Activated CD8-positive, alpha-beta memory T cell treated with anti-CD3 and anti-CD28 coated beads, Interleukin-2, amount 10 ng/mL, durations not matched to agents 7 days and 5 days (primary cell): Measurements from ENCODE around the gene ASNS. TPM values are rescaled to one million over a fixed set of nuclear protein-coding genes. Genes with fewer than 3 reads are reported as not detected.
"Not testable (repeated sequence)": the region's sequence is repeated elsewhere in the genome, so short reads cannot be mapped to it uniquely, and the experiment has no call there.

Experiments
- ATAC-seq: fragments of 150-1000 bp; cut with Tn5 transposase; one replicate; pipeline ENCODE4 v1.10.0; 2021; ENCODE audit warnings: moderate library complexity
- CTCF ChIA-PET: fragments of 350-600 bp; sonication (Branson Sonifier 250); formaldehyde crosslinking; loops from one replicate; lab custom pipeline; 2021; ENCODE audit warnings: antibody characterized with exemption; lab: Charles Lee
- DNase-seq: peaks from one replicate; pipeline ENCODE4 v3.0.0-alpha.2; 2020
- H3K27ac Mint-ChIP-seq: one replicate; pipeline ENCODE4 v1.8.0; 2021; ENCODE audit warnings: mild to moderate bottlenecking, mixed read lengths
- H3K27me3 Mint-ChIP-seq: one replicate; pipeline ENCODE4 v1.8.0; 2021; ENCODE audit warnings: mixed read lengths
- H3K36me3 Mint-ChIP-seq: one replicate; pipeline ENCODE4 v1.8.0; 2021; ENCODE audit warnings: mild to moderate bottlenecking, mixed read lengths
- H3K4me1 Mint-ChIP-seq: one replicate; pipeline ENCODE4 v1.8.0; 2021; ENCODE audit warnings: mixed read lengths
- H3K4me3 Mint-ChIP-seq: one replicate; pipeline ENCODE4 v1.8.0; 2021; ENCODE audit warnings: mild to moderate bottlenecking, moderate library complexity, mixed read lengths
- H3K9me3 Mint-ChIP-seq: one replicate; pipeline ENCODE4 v1.8.0; 2022; ENCODE audit warnings: low read depth, mixed read lengths
- total RNA-seq, 2 experiments: library from RNA; stranded (reverse); gene quantifications; one replicate each; pipeline ENCODE4 v1.2.3, GENCODE V29; 2021

ASNS gene
- total RNA-seq, 2 experiments from 2014 or later = 60.1 to 92.5 TPM

DNA sequence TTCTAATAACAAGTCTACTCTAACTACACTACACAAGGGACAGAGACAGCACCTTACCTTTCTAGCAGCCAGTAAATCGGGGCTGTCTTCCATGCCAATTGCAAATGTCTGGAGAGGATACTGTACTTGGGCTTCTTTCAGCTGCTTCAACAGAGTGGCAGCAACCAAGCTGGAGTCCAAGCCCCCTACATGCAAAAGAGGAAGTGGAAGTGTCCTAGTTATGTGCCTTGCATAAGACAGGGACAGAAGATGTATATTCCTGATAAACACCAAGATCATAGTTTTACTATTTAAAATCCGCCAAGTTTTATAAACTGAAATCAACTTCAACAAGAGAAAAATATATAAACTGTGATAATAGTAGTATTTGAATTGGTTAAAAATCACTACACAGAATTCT lies 14.0 kb downstream of the ASNS start:
- peaks cover 7% of the 10 kb centered on the region for H3K4me1 Mint-ChIP-seq

DNA sequence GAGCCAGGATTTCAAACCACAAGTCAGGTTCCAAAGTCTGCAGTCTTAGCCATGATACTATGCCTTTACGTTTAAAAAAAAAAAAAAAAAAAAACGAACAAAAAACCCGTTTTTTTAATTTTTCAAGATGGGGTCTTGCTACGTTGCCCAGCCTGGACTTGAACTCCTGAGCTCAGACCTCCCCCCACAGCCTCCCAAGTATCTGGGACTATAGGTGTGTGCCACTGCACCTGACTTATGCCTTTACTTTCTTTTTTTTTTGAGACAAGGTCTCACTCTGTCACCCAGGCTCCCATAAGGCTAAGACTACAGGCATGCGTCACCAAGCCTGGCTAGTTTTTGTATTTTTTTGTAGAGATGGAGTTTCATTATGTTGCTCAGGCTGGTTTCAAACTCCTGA lies 14.7 kb downstream of the ASNS start:
- Mint-ChIP-seq H3K9me3 (no peaks in the 10 kb centered on the region), H3K36me3 (peaks cover 56% of the 10 kb centered on the region), H3K27me3 (no peaks in the 10 kb centered on the region), H3K4me1 (peaks cover 4% of the 10 kb centered on the region), H3K4me3 (no peak overlapping the region), H3K27ac (no peak overlapping the region)
- CTCF ChIA-PET = interaction anchor here (3.2 kb wide), 1 partner anchor 10 kb away, joined by 12 read pairs; no protein-coding TSS in a partner anchor
- ATAC-seq = no peak
- no peak for DNase-seq

More for the DNA sequence above, 14.0 kb downstream of the ASNS start:
- H3K9me3 Mint-ChIP-seq = no peaks in the 10 kb centered on the region
- H3K4me3 Mint-ChIP-seq = no peak overlapping the region
- H3K27ac Mint-ChIP-seq = no peak overlapping the region
- H3K27me3 Mint-ChIP-seq = no peaks in the 10 kb centered on the region
- CTCF ChIA-PET = interaction anchor here (3.2 kb wide), 1 partner anchor 11 kb away, joined by 12 read pairs; no protein-coding TSS in a partner anchor
- no peak for ATAC-seq
- no peak for DNase-seq
- H3K36me3 Mint-ChIP-seq = peaks cover 52% of the 10 kb centered on the region

DNA sequence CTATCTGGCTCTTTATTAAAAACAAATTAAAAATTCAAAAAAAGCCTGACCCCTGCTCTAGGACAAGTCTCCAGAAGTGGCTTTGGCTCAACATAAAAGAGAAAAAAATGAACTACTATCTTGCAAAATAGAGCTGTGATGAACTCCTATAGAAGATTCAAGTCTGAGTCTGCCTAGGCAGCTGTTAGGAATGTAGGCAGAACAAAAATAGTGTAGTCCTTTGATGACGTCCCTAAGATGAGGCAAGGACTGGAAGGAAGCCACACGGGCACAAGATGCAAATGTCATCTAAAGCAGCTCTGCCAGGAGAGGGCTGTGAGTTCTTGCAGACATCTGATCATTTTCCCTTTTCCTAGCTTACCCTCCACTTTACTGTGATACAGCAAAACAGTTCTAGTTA lies 20.5 kb downstream of the ASNS start:
- ATAC-seq (no peak), DNase-seq (no peak)
- Mint-ChIP-seq H3K4me1 (no peaks in the 10 kb centered on the region), H3K27ac (no peak overlapping the region), H3K36me3 (peaks cover 43% of the 10 kb centered on the region), H3K4me3 (no peak overlapping the region), H3K27me3 (no peaks in the 10 kb centered on the region), H3K9me3 (no peaks in the 10 kb centered on the region)
- CTCF ChIA-PET = no interaction called here

DNA sequence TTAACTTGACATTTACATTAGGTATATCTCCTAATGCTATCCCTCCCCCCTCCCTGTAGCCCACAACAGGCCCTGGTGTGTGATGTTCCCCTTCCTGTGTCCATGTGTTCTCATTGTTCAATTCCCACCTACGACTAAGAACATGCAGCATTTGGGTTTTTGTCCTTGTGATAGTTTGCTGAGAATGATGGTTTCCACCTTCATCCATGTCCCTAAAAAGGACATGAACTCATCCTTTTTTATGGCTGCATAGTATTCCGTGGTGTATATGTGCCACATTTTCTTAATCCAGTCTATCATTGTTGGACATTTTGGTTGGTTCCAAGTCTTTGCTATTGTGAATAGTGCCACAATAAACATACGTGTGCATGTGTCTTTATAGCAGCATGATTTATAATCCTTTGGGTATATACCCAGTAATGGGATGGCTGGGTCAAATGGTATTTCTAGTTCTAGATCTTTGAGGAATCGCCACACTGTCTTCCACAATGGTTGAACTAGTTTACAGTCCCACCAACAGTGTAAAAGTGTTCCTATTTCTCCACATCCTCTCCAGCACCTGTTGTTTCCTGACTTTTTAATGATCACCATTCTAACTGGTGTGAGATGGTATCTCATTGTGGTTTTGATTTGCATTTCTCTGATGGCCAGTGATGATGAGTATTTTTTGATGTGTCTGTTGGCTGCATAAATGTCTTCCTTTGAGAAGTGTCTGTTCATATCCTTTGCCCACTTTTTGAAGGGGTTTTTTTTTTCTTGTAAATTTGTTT lies 21.8 kb downstream of the ASNS start:
- H3K9me3 Mint-ChIP-seq, H3K27ac Mint-ChIP-seq, H3K4me1 Mint-ChIP-seq, H3K4me3 Mint-ChIP-seq, CTCF ChIA-PET, H3K27me3 Mint-ChIP-seq, ATAC-seq, DNase-seq: not testable (repeated sequence)
- H3K36me3 Mint-ChIP-seq = peaks cover 37% of the 10 kb centered on the region

DNA sequence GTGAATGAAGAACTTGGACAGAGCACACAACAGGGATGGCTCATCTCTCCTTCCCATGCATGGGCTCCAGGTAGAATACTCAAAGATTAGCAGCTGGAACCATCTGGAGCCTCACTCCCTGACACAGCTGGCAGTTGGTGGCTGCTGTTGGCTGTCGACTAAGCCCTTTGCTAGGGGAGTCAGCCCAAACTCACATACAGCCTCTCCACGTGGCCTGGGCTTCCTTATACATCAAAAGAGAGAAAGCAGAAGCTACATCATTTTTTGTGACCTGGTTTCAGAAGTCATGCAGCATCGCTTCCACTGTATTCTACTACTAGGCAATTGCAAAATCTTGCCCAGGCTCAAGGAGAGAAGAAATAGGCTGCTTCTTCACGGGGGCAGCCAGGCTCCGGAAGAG lies 24.4 kb downstream of the ASNS start:
- Mint-ChIP-seq H3K9me3 (no peaks in the 10 kb centered on the region), H3K27ac (no peak overlapping the region), H3K4me1 (no peaks in the 10 kb centered on the region), H3K27me3 (no peaks in the 10 kb centered on the region), H3K36me3 (peaks cover 20% of the 10 kb centered on the region), H3K4me3 (no peak overlapping the region)
- CTCF ChIA-PET = interaction anchor here (1.3 to 3.1 kb wide), 3 partner anchors 9 to 16 kb away, joined by 3 to 12 read pairs (median 3); no protein-coding TSS in a partner anchor
- no peak for DNase-seq
- ATAC-seq = no peak

DNA sequence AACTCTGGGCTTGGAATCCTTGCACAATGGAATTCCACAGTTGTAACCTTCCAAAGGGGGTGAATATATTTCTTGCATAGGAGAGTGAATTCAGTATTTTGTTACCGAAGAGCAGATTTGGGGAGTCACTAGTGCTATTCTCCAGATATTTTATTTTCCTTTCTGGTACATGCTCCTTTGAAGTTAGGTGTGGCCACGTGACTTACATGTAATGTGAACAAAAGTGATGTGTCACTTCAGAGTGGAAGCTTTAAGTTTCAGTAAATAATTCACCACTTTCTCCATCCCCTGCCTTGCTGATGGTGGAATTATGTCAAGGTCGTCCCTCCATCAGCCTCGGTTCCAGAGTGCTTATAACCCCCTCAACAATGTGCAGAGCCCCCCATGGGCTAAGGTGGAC lies 25.3 kb downstream of the ASNS start:
- no peak overlapping the region for H3K27ac Mint-ChIP-seq
- peaks cover 12% of the 10 kb centered on the region for H3K36me3 Mint-ChIP-seq
- no peaks in the 10 kb centered on the region for H3K4me1 Mint-ChIP-seq
- CTCF ChIA-PET = interaction anchor here (1.3 to 3.1 kb wide), 3 partner anchors 10 to 17 kb away, joined by 3 to 12 read pairs (median 3); no protein-coding TSS in a partner anchor
- DNase-seq (no peak), ATAC-seq (no peak)
- no peaks in the 10 kb centered on the region for H3K27me3 Mint-ChIP-seq
- no peaks in the 10 kb centered on the region for H3K9me3 Mint-ChIP-seq
- H3K4me3 Mint-ChIP-seq = no peak overlapping the region

DNA sequence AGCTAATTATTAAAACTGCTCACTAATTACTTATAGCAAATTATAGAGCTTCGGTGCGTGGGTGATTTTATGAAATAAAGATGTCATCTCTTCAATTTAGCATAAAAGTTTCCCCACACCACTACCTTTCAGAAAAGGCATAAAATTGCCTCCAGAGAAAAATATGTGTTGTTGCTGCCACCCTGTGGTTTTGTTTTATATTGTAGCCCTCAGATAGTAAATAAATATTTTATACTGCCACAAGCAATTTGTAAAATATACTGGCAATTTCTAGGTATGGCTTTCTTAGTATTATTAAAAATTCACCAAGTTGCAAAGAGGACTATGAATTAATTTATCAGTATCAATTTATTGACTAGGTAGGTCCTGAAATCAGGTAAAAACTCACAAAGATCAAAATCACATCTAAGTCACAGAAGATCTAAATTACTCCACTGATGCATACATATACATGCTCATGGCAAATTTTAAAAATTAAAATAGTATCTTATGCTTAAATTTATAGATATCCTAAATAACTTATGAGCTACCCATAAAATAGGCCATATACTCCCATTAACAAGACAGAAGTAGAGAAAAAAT lies 26.5 kb downstream of the ASNS start:
- DNase-seq (no peak), ATAC-seq (no peak)
- peaks cover 2% of the 10 kb centered on the region for H3K36me3 Mint-ChIP-seq
- H3K4me1 Mint-ChIP-seq = no peaks in the 10 kb centered on the region
- CTCF ChIA-PET = interaction anchor here (0.9 to 3.1 kb wide), 7 partner anchors 9 to 729 kb away, joined by 3 to 12 read pairs (median 3); partner anchors contain the start of gene SDHAF3
- H3K9me3 Mint-ChIP-seq = no peaks in the 10 kb centered on the region
- no peak overlapping the region for H3K4me3 Mint-ChIP-seq
- no peak overlapping the region for H3K27ac Mint-ChIP-seq
- H3K27me3 Mint-ChIP-seq = no peaks in the 10 kb centered on the region

DNA sequence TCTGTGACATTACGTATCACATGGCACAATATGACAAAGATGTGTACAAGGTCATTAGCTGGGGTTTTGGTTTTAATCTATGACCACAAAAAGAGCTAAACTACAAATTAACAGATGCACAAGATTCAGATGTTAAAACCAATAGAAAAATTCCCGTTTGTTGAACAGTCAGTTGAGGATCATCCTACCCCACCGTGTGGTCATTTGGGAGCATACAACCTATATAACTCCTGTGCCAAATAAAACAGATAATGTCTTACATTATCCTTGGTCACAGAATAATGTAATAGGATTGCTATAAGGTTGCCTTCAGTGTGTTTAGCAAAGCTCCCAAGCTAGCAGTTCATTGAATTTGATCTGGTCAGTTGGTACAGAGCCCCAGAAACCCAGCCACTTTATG lies 28.2 kb downstream of the ASNS start:
- Mint-ChIP-seq H3K4me3 (no peak overlapping the region), H3K36me3 (no peaks in the 10 kb centered on the region), H3K4me1 (no peaks in the 10 kb centered on the region), H3K27ac (no peak overlapping the region), H3K9me3 (no peaks in the 10 kb centered on the region), H3K27me3 (peaks cover 11% of the 10 kb centered on the region)
- no peak for DNase-seq
- ATAC-seq = no peak
- CTCF ChIA-PET = interaction anchor here (2.2 kb wide), 1 partner anchor 727 kb away, joined by 7 read pairs; the partner anchor contains the start of gene SDHAF3

DNA sequence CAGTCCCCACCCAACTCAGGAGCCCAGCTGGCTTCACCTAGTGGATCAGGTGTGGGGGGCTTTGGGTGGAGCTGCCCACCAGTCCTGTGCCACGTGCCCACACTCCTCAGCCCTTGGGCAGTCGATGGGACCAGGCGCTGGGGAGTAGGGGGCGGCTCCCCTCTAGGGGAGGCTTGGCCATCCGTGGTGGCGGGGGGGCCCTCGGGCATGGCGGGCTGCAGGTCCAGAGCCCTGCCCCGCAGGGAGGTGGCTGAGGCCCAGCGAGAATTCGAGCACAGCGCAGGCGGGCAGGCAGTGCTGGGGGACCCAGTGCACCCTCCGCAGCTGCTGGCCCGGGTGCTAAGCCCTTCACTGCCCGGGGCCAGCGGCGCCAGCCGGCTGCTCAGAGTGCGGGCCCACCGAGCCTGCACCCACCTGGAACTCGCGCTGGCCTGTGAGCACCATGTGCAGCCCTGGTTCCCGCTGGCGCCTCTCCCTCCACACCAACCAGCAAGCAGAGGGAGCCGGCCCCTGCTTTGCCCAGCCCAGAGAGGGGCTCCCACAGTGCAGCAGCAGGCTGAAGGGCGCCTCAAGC lies 29.3 kb downstream of the ASNS start:
- Mint-ChIP-seq H3K27me3 (peaks cover 13% of the 10 kb centered on the region), H3K9me3 (no peaks in the 10 kb centered on the region)

DNA sequence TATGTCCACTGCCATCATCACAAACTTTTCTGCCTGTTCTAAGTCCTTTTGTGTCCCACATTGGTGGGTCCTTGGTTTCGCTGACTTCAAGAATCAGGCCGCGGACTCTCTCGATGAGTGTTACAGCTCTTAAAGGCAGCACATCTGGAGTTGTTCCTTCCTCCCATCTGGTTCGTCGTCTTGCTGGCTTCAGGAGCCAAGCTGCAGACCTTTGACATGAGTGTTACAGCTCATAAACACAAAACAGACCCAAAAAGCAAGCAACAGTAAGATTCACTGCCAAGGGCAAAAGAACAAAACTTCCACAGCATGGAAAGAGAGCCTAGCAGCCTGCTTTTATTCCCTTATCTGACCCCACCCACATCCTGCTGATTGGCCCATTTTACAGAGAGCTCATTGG lies 30.2 kb downstream of the ASNS start:
- ATAC-seq (no peak), DNase-seq (no peak)
- H3K27ac Mint-ChIP-seq = no peak overlapping the region
- peaks cover 15% of the 10 kb centered on the region for H3K27me3 Mint-ChIP-seq
- H3K4me1 Mint-ChIP-seq = no peaks in the 10 kb centered on the region
- no peaks in the 10 kb centered on the region for H3K36me3 Mint-ChIP-seq
- H3K4me3 Mint-ChIP-seq = no peak overlapping the region
- no peaks in the 10 kb centered on the region for H3K9me3 Mint-ChIP-seq
- CTCF ChIA-PET = no interaction called here

More for the DNA sequence above, 29.3 kb downstream of the ASNS start:
- no peak for ATAC-seq
- no peak for DNase-seq
- Mint-ChIP-seq H3K4me3 (no peak overlapping the region), H3K4me1 (no peaks in the 10 kb centered on the region), H3K36me3 (no peaks in the 10 kb centered on the region), H3K27ac (no peak overlapping the region)
- CTCF ChIA-PET = no interaction called here

DNA sequence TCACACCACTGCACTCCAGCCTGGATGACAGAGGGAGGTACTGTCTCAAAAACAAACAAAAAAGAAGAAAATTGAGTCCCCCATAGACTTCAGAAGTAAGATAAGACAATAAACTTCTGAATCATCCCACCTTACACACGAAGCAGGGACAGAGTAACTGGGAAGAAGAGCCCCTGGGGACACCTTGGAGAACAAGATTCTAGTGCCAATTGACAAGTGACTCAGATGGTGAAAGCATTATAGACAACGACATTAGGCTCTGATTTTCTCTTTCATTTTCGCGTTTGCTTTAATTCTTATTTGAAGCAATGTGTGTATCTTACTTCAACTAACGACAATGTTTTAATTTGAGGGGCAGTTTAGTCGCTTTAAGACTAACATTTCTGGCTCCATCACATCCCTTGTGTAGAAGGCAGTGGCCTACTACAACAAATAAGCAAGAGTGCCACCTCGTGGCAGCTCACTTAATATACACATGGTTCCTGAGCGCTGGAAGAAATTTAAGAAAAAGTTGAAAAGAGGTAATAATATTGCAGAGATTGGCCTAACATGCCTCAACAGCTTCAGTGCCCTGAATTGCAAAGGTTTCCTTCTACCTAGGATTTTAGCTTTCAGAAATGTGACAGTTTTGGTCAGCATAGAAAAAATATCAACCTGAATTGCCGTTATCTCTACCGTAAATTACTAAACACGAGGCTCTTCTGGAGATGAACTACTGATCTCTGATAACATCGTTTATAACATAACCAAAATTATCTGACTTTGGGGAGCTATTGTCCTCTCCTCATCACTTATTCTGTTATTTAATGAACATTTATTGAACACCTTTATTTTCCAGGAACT lies 36.7 kb downstream of the ASNS start:
- H3K27me3 Mint-ChIP-seq = peaks cover 41% of the 10 kb centered on the region
- CTCF ChIA-PET = interaction anchor here (0.7 to 2.3 kb wide), 10 partner anchors 10 to 735 kb away, joined by 3 to 18 read pairs (median 4); partner anchors contain the start of gene ASNS
- no peak overlapping the region for H3K4me3 Mint-ChIP-seq
- no peaks in the 10 kb centered on the region for H3K4me1 Mint-ChIP-seq
- DNase-seq (peak; percentile 72), ATAC-seq (peak; percentile 82)
- H3K27ac Mint-ChIP-seq = no peak overlapping the region
- no peaks in the 10 kb centered on the region for H3K36me3 Mint-ChIP-seq
- no peaks in the 10 kb centered on the region for H3K9me3 Mint-ChIP-seq

DNA sequence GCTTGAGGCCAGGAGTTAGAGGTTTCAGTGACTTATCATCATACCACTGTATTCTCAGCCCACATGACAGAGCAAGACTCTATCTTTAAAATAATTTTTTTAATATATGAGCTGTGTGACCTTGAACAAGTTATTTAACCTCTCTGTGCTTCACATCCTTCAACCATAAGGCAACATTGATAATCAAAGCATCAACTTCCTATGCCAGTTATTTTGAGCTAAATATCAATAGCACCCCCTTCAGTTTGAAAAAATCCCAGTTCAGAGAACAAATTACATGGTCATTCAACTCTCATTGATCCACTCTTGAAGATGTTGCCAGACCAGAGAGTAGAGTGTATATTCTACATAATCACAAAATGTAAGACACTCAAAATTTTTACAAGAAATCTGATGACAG lies 53.0 kb downstream of the ASNS start:
- H3K27ac Mint-ChIP-seq = no peak overlapping the region
- H3K4me3 Mint-ChIP-seq = no peak overlapping the region
- no peak for ATAC-seq
- H3K27me3 Mint-ChIP-seq = peaks cover 11% of the 10 kb centered on the region
- no peaks in the 10 kb centered on the region for H3K9me3 Mint-ChIP-seq
- H3K4me1 Mint-ChIP-seq = no peaks in the 10 kb centered on the region
- no peak for DNase-seq
- H3K36me3 Mint-ChIP-seq = no peaks in the 10 kb centered on the region
- CTCF ChIA-PET = interaction anchor here (0.7 kb wide), 1 partner anchor 17 kb away, joined by 3 read pairs; no protein-coding TSS in a partner anchor
